Stimulated activated CD4-positive, alpha-beta T cell treated with anti-CD3 and anti-CD28 coated beads, Interleukin-4, amount 100 ng/mL, for 24 hours (primary cell): ENCODE results near the gene DAG1.

ENCODE experiments used
- DNase-seq: peaks from one replicate; pipeline ENCODE4 v3.0.0-alpha.2; 2020

DAG1 gene

DNA sequence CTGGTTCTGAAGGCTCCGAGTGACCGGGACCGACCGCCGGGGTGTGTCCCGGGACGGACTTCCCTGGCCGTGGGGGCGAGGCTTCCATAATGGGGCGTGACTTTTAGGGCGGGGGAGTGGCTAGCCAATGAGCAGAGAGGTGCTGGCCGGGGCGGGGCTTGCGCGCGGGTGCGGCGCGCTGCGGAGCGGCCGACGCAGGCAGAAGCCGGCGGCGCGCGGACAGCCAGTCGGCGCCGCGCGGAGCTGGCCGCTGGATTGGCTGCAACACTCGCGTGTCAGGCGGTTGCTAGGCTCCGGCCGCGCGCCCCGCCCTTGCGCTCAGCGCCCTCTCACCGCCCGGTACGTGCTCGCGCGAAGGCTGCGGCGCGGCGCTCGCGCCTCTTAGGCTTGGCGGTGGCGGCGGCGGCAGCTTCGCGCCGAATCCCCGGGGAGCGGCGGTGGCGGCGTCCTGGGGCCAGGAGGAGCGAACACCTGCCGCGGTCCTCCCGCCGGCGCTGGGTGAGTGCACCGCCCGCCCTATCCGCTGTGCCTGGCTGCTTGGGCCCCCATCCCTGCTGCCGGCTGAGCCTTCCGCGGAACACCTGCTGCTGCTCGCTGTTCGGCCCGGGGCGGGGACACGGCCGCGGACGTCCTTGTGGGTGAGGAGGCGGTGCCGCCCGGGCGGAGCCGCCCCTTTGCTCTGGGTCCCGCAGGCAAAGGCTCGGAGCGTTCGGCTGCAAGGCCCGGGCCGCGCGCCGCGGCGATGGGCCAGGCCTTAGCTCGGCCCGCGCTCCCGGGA is at the start of gene DAG1:
Gene DAG1 (plus strand): TSS at position 332 of the 778 bp plus-strand sequence. CDS start 40,268 bp downstream, outside the sequence.
- DNase-seq: peak; percentile 96

DNA sequence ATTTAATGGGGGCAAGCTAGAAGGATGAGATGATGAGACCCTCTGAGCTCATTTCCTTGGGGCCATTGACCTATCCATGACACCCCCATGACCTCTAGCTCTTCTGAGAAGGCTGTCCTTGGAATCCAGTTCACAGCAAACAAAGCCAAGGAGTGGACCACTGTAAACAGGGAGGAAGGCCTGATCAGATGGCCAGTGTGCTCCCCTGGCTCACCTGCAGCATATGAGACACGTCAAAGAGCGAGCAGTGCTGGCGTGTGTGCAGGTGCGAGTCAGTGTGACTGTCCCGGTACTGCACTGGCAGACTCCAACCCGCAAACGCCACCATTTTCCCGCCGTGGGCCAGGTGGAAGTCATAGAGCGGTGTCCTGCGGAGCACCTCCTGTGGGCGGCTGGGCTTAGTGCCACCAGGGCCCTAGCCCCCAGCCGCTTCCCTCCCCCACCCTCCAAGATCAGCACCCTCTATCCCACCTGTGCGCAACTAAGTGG is 48.1 kb upstream of the DAG1 start:
- DNase-seq: no peak

DNA sequence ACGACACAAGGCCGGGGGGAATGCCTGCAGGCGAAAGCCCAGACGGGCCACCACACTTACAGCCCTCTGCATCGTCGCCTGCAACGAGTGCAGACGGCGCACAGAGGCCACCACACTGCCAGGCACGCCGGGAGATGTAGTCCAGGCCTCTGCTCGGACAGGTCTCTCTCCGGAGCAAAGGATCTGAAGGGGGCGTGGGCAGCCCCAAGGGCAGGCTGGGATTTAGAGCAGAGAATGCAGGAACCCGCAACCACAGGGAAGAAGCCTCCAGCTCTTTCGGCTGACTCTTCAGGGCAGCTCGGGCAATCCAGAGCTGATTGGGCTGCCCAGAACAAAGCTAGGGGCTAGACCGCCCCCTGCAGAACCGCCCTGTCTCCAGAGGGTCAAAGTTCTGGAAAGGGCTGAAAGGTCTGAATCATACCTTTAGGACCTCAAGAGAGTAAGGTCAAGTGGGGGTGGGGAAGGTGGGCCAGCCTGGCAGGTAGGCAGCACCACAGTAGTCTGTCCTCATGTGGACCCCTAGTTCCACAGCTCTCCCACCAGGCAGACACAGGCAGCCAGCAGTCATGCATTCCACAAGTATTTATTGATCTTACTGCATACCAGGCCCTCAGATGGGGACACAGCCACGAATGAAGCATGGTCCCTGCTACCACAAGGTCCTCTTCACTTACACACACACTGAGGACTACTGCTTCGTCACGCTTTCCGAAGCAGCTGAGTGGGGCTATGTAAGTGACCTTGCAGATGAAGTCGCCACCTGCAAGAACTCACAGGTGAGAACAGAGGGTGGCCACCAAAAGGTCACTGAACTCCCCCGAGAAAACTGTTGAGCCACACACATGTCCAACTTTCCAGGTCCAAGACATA is 47.5 kb upstream of the DAG1 start, which contains the start of gene AMT:
Gene AMT (minus strand): TSS at position 95 of the 870 bp plus-strand sequence. CDS start 23 bp downstream, at position 72.
- no peak for DNase-seq

DNA sequence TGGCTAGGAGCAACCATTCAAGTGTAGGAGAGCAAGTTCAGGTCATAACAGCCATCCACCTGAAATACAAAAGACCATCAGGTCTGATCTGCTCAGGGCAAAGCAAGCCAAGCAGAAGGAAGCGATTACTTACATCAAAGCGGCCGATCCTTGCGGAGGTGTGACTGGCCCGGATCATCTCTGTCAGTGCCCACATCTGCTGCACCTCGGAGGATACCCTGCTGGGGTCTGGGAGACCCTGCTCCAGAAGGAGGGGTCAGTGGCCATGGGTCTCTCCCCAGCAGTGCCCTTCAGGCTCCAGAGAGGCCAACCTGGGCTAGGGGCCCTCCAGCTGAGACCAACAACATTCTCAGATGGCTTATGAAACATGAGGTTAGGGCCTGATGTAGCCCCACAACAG is 45.3 kb upstream of the DAG1 start:
- no peak for DNase-seq

DNA sequence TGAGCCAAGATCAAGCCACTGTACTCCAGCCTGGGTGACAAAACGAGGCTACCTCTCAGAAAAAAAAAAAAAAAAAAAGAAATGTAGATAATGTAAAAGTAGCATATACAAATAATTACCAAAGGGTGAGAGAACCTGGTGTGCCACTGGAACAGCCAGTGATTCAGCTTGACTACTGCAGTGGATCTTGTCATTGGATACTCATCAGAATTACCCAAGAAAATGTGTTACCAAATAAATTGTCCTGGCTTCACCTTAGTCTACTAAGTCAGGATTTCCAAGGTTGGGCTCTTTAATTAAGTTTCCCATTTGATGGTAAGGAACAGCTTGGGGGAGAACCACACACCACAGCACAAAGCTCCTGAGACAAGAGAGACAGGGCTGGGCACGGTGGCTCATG is 42.5 kb upstream of the DAG1 start:
- DNase-seq: no peak

DNA sequence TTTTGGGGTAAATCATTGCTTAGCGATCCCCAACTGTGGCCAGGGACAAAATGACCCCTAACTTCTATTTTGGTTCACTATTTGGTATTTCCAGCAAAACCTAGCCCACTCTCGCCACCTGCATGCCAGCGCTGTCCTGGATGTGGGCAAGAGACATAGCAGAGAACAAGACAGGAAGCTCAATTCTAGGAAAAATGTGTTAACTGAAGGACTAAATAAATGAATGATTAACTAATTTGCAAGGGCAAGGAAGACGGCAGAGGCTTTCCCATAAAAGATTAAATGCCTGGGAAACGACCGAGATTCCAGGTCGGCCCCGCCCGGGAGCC is 41.4 kb upstream of the DAG1 start:
- no peak for DNase-seq

DNA sequence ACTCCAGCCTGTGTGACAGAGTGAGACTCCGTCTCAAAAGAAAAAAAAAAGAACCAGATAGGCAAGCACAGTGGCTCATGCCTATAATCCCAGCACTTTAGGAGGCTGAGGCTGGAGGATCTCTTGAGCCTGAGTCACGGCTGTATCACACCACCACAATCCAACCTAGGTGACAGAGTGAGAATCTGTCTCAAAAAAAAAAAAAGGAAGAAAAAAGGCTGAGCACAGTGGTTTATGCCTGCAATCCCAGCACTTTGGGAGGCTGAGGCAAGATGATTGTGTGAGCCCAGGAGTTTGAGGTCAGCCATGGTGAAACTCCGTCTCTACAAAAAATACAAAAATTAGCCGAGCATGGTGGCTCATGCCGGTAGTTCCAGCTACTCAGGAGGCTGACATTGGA is 35.3 kb upstream of the DAG1 start:
- no peak for DNase-seq

DNA sequence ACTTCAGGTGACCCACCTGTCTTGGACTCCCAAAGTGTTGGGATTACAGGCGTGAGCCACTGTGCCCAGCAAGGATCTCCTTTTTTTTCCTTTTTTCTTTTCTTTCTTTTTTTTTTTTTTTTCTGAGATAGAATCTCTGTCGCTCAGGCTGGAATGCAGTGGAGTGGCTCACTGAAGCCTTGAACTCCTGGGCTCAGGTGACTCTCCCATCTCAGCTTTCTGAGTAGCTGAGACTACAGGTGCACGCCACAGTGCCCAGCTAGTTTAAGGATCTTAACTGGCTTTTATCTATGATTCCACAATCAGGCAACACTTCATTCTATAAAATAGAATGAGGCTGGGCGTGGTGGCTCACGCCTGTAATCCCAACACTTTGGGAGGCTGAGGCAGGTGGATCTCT is 24.7 kb upstream of the DAG1 start:
- DNase-seq: no peak

DNA sequence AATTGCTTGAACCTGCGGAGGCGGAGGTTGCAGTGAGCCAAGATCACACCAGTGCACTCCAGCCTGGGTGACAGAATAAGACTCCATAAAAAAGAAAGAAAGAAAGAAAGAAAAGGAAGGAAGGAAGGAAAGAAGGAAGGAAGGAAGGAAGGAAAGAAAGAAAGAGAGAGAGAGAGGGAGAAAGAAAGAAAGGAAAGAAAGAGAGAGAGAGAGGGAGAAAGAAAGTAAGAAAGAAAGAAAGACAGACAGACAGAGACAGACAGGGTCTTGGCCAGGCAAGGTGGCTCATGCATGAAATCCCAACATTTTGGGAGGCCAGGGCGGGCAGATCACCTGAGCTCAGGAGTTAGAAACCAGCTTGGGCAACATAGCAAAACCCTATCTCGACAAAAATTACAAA is 16.4 kb upstream of the DAG1 start:
- no peak for DNase-seq

DNA sequence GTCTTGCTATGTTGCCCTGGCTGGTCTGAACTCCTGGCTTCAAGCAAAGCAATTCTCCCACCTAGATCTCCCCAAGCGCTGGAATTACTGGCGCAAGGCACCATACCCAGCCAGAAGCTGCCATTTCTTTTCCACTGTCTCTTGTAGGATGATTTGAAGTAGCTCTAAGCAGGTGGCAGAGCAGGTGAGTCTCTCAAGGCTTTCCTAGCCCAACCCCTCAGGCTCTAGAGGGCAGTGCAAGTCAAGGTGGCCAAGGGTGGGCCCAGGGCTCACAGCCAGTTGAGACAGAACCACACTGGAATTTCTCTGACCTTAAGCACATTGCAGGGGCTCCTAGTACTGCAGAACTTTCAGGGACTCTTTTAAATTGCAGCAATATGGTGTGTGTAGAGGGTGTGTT is 15.6 kb upstream of the DAG1 start:
- no peak for DNase-seq

DNA sequence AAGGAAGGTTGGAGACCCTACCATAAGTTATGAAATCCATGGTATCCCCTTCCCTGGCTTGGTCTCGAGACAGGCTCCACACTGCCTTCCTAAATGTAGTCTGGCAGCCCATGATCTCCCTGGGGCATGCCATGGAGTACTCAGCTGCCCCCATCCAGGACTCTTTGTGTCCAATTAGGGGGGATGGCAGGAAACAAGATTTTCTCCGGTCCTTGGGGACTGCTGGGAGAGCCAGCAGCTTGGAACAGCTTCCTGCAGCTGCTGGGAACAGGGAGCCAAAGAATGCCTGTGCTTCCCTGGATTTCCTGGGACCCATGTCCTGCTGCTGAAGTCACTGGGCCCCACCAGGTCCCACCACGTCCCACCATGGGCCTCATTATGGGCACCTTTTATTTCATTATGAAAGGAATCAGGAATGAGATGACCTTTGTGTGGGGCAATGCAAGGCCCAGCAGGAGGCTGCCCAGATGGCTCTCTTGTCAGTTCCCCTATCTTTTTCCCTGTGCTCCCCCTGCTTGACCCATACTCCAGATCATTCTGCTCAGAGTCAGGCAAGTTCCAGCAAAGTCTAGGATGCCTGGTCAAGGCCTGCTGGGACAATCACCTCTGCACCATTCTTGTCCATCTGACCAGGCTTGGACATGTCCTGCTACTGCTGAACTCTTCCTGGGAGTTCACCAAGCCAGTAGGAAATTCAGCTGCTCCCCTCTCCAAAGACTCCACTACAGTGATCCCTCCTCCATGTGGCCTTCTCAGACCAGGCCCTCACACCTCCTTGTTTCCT is 15.0 kb upstream of the DAG1 start:
- DNase-seq: no peak

DNA sequence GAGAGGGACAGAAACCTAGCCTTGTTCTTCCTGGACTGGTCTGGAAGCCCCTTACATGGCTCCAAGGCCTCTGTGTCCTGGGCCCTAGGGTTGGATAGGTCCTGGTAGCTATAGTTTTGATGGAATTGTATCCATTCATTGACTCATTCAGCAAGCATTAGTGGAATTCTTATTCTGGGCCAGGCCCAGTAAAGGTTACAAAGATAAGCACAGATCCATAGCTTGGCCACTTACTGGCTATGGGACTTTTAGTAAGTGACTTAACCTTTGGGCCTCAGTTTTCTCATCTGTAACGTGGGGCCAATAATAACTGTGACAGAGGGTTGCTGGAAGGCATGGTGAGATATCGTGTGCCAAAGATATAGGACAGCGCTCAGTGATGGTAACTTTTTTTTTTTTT is 13.6 kb upstream of the DAG1 start:
- no peak for DNase-seq

DNA sequence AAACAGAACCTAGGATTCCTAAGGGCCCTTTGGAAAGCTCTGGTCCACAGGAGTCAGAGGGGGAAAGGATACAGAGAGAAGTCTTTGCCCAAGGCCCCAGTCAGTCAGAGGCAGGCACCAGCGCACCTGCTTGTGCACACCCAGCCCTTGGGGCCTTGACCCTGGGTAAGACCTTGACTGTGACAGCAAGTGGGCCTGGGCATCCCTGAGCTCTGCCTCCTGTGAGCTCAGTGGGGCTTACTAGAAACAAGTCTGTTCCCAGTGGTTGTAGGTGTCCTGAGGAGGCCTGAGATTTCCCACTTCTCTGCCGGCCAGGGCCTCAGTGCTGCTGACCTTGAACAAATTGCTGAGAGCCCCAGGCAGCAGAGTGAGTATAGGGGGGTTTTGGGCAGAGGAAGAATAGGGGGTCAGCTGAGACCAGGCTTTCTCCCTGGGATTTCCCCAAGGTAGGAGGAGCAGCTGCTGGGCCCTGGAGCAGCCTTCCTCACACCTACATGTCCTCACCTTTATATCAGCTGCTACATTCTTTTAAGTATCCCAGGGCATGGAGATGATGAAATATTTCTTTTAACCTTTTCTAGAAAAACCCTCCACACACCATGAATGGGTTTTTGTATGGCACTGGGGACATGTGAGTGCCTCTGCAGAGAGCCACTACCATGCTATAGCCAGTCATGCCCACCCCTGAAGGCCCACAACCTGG is 9.7 kb upstream of the DAG1 start:
- no peak for DNase-seq

DNA sequence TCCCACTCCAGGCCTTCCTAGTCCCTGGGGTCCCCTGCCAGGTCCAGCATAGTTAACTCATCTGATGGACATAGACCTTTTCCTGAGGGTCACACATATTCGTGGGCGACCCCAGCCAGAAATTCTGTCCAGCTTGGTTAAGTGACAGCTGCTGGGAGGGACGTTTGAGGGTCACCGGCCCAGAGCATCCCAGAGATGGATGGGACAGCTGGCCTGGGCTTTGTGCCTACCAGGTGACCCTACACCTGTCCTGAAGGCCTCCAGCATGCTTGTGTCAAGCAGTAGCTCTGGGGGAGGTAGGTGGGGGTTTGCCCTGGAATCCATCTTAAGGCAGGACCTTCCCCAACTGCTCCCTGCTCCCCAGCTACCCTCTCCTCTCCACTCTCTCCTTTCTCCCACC is 9.1 kb upstream of the DAG1 start:
- no peak for DNase-seq

DNA sequence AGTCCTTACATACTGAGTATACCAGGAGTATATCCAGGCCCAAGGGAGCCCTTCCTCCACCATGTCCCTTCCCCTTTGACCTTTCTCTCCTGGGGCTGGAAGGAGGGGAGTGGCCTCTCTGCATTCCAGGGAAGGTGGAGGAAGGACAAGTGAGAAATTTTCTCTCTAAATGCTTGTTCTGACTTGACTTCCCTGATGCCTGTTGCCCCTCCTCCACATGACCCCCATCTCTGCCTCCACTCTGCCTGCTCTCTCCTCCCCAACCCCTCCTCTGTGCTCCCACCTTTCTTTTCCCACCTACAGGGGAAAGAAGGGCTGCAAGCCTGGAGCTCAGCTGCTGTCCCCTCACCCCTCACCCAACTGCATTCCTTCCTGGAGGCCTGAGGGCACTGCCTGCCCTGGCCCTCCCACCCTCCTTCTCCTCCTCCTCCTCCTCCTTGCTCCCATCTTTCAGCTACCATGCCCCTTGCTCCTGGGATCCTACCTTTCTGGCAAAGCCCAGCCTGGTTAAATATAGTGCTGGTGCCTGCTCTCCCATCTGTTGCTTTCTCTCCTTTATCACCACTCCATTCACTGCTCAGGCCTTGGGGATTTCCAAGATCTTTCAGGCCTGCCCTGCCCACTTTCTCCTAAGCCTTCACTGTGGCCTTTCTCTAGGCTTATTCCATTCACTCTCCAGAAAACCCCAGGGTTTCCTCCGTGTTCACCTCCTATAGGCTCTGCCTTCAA is 8.5 kb upstream of the DAG1 start:
- no peak for DNase-seq

DNA sequence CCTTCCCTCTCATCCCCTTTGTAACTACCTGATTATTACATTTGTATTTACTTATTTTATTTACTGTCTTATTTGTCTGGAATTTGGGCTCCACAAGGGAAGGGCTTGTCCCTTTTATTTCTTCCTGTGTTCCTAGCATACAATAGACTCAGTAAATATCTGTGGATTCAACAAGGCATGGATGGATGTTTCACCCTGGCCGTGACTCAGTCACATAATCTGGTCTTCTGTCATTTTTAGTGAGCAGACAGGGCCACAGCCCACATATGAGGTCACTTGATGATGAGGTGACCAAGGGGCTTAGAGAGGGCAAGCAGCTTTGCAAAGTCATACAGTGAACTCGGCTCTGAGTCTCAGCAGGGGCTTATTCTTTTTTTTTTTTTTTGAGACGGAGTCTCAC is 7.8 kb upstream of the DAG1 start:
- DNase-seq: no peak

DNA sequence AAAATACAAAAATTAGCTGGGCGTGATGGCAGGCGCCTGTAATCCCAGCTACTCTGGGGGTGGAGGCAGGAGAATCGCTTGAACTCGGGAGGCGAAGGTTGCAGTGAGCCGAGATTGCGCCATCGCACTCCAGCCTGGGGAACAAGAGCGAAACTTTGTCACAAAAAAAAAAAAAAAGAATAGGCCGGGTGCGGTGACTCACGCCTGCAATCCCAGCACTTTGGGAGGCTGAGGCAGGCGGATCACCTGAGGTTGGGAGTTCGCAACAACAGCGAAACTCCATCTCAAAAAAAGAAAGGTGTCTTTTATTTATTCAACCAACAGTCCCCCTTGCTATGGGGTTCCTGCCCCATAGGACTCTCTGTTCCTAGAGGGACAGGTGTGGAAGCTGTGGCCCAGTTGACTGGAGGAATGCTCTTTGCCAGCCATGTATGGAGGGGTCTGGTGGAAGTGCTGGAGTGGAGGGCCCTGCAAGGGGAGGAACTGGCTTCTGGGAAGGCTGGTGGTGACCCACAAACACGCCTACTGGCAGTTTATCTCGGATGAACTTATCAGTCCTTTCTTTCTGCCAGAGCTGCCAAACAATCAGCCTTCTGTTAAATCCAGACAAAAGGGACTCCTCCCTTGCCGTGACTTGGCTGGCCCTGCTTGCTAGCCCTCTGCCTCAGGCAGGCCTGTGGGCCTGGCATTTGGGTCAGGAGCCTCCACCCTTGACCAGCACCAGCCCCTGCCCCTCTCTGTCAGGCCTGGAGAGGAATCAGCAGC is 4.6 kb upstream of the DAG1 start:
- no peak for DNase-seq

DNA sequence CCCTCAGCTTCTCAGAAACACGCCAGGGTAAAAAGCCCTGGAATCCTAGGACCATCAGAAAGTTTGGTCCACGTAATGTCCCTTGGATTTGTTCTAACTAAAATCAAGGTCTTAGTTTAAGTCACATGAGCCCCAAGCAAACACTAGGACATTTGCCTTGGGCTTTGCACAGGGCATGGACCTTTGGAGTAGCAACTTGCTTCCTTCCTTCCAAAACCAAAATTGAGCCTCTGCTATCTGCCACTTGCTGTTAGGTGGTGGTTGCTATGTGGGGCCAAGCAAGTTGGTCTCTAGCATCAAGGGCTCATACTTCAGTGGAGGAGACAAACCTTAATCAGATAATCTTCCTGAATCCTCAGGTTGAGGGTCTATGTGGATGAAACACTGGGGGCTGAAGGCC is 4.0 kb upstream of the DAG1 start:
- DNase-seq: no peak

DNA sequence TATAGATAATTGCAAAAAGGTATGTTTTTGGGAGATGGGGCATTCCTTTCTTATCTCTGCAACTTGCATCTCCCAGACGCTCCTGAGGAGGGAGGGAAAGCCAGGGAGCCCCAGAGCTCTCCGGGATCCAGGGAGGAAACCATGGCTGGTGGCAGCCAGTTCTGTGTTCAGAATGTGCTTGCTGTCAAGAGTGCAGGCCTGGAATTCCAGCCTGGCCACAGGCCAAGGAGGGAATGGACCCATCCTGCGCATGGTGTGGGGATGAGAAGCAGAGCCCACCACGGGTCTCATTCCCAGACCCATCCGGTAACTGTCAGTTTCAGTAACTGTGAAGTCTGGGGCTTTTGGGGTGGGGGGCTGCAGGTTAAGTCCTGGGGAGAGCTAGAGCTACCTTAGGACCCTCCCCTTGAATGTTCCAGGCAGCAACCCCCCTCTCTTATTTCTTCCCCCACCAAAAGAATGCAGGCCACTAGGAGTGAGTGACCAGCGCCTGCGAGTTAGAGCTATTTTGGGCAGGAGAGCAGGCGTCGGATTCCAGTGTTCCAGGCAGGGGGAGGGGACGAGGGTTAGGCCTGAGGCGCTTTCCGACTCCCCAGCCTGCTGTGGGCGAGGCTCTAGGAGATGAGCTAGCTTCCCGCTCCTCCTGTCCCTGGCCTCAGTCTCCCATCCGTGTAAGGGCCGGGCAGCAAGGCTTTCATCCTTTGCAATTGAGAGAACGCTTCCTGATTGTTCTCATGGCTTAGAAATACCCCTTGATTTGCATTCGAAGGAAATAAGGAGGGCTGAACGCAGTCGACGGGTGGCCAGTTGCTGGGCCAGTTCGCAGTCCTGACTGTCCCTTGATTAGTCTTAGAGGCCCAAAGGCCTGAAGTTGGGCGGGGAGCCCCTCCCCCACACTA is 781 bp upstream of the DAG1 start:
- no peak for DNase-seq
